C1 segment of cervical spinal cord (tissue), 14 donors: ENCODE data around the gene NABP1.

Experiments used
- DNase-seq, 14 donors: peaks; one replicate each; lab custom pipeline; 2025; lab: John Stamatoyannopoulos, UW

Gene NABP1

GRCh38 chr2:191707542-191707941, 29.6 kb downstream of the NABP1 start:
- no peak for DNase-seq

DNA sequence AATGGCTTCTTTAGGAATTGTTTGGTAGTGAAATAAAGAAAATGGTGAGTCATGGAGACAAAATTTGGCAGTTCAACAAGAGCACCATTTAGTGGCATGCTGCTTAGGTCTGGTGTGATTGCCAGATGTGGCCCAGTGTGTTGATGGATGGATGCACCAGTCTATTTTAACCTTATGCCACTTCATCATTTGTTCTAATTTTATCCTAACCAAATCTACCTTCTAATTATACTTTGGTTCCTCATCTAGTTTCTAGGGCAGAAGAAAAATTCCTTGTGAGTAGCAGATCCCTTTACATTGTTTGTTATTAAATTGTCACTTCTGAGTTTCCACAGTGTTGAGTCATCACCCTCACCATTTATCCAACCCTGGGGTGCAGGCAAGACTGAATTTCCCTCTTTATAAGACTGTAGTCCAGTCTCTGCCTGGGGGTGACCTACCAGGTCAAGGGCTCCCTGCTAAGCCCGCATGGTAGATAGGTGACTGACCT, 32.5 kb downstream of the NABP1 start:
- no peak for DNase-seq

DNA sequence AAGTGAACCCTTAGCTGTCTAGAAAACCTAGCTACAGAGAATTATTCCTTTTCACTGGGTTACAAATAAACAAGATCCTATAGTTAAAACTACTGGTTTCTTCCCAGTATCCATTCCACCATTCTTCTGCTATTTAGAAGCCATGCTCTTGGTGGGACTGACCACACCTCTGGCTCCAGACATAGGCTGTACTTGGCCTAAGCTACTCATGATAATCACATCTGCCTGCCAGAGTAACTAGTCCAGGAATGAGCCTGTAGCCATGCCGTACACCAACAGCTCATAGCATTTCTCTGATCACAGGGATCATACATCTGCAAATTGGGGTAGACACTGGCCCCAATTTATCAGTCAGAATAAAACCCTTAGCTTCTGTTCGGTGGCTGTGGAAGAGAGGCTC, 33.7 kb downstream of the NABP1 start:
- DNase-seq: no peak

DNA sequence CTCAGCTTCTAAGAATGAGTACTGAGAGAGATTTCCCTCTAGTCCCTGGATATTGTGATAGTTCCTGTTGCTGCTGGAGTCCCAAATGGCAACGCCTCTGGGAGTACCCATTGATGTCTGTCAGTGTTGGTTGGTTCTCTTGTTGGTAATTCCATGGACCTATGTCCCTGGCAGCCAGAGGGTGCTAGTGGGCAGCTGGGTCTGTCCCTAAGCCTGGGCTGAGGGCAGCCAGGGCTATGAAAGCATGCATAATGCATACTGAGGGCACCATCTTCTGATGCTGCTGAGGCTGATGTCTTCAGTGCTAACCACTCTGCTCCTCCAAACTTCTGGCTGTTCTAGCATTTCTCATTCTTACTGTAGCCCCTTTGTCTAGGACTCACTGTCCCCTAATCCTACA, 35.9 kb downstream of the NABP1 start:
- no peak for DNase-seq

DNA sequence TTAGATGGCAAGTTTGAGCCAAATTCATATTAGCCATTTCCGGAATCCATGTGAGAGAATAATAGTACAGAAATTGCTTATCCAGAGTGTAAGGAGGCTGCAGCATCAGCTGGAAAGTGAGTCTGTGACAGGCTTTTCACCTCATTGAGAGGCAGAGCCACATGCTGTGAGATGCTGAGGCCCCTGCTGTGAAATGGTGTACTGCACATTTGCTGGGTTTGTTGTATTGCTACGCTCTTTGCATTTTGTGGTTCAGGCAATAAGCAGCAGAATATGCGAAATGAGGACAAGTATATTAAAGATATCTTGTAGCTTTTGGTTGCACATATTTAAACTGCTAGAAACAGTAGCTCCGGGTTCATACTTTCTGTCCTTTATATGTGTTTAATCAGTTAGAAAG, 37.0 kb downstream of the NABP1 start:
- no peak for DNase-seq

- no peak for DNase-seq
Observed at GRCh38 chr2:191715471-191715870, 37.5 kb downstream of the NABP1 start.

DNA sequence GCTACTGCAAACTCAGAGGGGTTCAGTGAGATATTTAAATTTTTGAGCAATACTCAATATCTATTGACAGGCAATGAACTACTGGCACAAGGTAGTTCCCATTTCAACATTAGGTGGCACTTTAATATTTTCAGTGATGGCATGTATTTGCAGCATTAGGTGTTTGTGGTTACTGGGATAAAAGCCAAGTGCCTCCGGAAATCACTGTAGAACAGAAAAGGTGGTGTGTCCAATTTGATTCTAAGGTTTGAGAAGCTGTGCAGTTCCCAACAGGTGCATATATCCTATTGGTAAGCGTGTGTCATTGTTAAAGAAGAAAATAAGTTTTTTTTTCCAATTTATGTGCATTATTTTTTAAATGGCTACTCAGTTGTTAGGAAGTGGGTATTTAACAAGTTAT, 41.3 kb downstream of the NABP1 start:
- no peak for DNase-seq

- DNase-seq: no peak
Observed at GRCh38 chr2:191719938-191720337, 42.0 kb downstream of the NABP1 start.

DNA sequence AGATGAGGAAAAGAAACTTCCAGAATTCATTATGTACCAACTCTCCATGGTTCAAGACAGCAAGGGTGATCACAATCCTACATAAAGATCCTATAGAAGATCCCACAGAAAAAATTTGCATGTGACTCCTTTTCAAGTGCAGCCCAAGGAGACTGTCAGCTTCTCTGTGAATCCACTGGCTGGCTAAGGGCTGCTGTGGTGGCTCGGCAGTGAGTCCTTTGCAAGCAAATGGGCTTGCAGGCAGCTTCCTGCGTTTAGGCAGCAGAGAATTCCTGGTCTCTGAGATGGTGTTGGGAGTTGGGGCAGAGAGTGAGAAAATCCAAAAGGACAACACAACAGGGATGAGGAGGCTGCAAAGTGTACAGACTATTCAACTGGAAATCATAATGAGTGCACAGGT, 43.4 kb downstream of the NABP1 start:
- DNase-seq: no peak

DNA sequence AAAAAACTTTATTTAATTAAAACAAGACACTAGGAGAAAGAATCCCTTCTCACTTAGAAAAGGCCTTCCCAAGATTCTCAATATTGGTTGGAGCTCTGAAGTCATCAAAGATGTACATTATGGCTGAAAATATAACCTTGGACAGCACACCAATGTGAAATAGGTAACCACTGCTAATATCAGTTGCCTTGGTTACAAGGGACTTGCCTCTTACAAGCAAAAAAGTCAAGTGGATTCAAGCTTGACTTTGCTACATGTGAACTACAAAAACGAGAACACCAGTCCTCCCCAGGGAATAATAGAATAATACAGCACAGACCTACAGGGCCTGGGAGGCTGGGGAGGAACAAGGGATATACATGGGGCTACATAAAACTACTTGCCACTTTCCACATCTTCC, 46.1 kb downstream of the NABP1 start:
- no peak for DNase-seq

- no peak for DNase-seq
Observed at GRCh38 chr2:191728750-191729624, 51.1 kb downstream of the NABP1 start.

GRCh38 chr2:191730263-191730662, 52.3 kb downstream of the NABP1 start:
- DNase-seq: no peak
